Islet precursor cell (in vitro differentiated cells): ENCODE data around the gene RNF138.

Experiments used
- DNase-seq: peaks from one replicate; pipeline ENCODE4 v3.0.0-alpha.2; 2018

RNF138 gene

DNA sequence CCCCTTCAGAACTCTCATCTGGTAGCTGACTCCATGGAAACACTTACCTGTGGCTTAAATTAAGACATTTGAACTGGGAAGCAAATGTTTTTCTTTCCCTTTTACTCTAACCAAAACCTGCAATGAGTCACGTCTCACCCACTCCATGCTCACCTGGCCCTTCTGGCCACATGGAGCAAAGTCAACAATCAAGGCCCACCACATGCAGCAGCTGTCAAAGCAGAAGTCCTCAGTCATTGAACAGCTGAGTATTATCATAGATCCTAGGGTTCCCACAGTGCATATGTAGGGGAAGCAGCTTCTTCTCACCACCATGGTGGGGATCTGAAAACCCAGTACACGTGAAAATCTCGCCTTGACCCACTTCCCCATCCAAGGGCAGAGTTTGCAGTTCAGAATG, 85.9 kb downstream of the RNF138 start:
- no peak for DNase-seq
